ENCODE measurements around the gene LRPAP1.
"Not testable (repeated sequence)": the region's sequence is repeated elsewhere in the genome, so short reads cannot be mapped to it uniquely, and the experiment has no call there.

The LRPAP1 gene

GRCh38 chr4:3566701-3567100 lies 34.5 kb upstream of the LRPAP1 start:
- 51% methylated on average over 6 of the region's 14 CpGs for WGBS

DNA sequence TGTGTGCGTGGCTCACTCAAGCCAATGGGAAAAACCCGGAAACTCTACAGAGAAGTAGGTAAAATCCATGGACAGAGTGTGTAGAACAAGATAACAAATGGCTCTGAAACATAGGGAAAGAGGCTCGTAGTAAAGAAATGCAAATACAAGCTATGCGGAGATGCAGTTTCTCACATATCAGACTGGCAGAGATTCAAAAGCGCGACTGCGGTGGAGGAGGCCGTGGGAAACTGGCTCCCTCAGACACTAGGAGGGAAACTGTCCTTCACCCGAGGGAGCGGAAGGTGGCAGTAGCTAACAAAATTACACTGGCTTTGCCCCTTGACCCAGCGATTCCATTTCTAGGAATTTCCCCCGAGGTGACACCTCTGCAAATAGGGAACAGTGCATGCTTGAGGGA lies 34.1 kb upstream of the LRPAP1 start:
- DNase-seq; H2BK12ac ChIP-seq (ENCODE audit: low read length in 2 of 2); H3K18ac ChIP-seq (ENCODE audit: low read depth in 1 of 2, low read length in 2 of 2): not testable (repeated sequence)

More at GRCh38 chr4:3566701-3567100, 34.5 kb upstream of the LRPAP1 start:
- H3K14ac ChIP-seq (ENCODE audit: low read length in 2 of 2); H3K27me3 ChIP-seq (ENCODE audit: control insufficient read depth in 1 of 2, insufficient read depth in 1 of 2, low read length in 2 of 2); H3K4me2 ChIP-seq (ENCODE audit: low read length, poor library complexity, severe bottlenecking); H4K91ac ChIP-seq (ENCODE audit: low read length); H3K18ac ChIP-seq (ENCODE audit: low read depth in 1 of 2, low read length in 2 of 2); H2BK15ac ChIP-seq (ENCODE audit: low read depth, poor library complexity, severe bottlenecking); DNase-seq; H2BK5ac ChIP-seq (ENCODE audit: low read depth, low read length, poor library complexity, severe bottlenecking); H2AFZ ChIP-seq (ENCODE audit: low read depth, low read length); H3K9me3 ChIP-seq (ENCODE audit: control insufficient read depth, low read length); H3K79me1 ChIP-seq (replicated peaks; ENCODE audit: low read length, poor library complexity, severe bottlenecking); H2BK120ac ChIP-seq (ENCODE audit: low read depth, low read length); H3K27ac ChIP-seq (ENCODE audit: low read length, poor library complexity, severe bottlenecking); H3K4ac ChIP-seq (ENCODE audit: low read depth in 1 of 2, low read length in 2 of 2); H3K4me1 ChIP-seq (ENCODE audit: control insufficient read depth, insufficient read depth, low read depth, low read length); H2BK12ac ChIP-seq (ENCODE audit: low read length in 2 of 2); H3K36me3 ChIP-seq (ENCODE audit: control insufficient read depth in 1 of 2, insufficient read depth in 2 of 2, low read depth in 1 of 2, low read length in 2 of 2); H4K8ac ChIP-seq (ENCODE audit: low read length); H3K23ac ChIP-seq (ENCODE audit: low read length in 2 of 2); H3K4me3 ChIP-seq (ENCODE audit: insufficient read depth in 1 of 2, low read depth in 1 of 2, low read length in 2 of 2); H3K9ac ChIP-seq (ENCODE audit: low read length); H2AK5ac ChIP-seq (ENCODE audit: low read length, severe bottlenecking): not testable (repeated sequence)

DNA sequence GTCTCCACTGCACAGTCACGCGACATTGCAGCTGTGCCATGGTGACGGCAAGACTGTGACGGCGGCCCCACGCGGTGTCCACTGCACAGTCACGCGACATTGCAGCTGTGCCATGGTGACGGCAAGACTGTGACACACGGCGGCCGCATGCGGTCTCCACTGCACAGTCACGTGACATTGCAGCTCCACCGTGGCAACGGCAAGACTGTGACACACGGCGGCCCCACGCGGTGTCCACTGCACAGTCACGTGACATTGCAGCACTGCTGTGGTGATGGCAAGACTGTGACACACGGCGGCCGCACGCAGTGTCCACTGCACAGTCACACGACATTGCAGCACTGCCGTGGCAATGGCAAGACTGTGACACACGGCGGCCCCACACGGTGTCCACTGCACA lies 32.7 kb upstream of the LRPAP1 start:
- 98% methylated on average over 31 of the region's 31 CpGs for WGBS
- not testable (repeated sequence) for H3K4me2 ChIP-seq (ENCODE audit: low read length, poor library complexity, severe bottlenecking); H3K27me3 ChIP-seq (ENCODE audit: control insufficient read depth in 1 of 2, insufficient read depth in 1 of 2, low read length in 2 of 2); H3K4me3 ChIP-seq (ENCODE audit: insufficient read depth in 1 of 2, low read depth in 1 of 2, low read length in 2 of 2); H3K4me1 ChIP-seq (ENCODE audit: control insufficient read depth, insufficient read depth, low read depth, low read length); H4K8ac ChIP-seq (ENCODE audit: low read length); H4K91ac ChIP-seq (ENCODE audit: low read length); H2BK15ac ChIP-seq (ENCODE audit: low read depth, poor library complexity, severe bottlenecking); H3K14ac ChIP-seq (ENCODE audit: low read length in 2 of 2); H3K36me3 ChIP-seq (ENCODE audit: control insufficient read depth in 1 of 2, insufficient read depth in 2 of 2, low read depth in 1 of 2, low read length in 2 of 2); H3K9me3 ChIP-seq (ENCODE audit: control insufficient read depth, low read length); DNase-seq; H2BK120ac ChIP-seq (ENCODE audit: low read depth, low read length); H2AFZ ChIP-seq (ENCODE audit: low read depth, low read length); H3K18ac ChIP-seq (ENCODE audit: low read depth in 1 of 2, low read length in 2 of 2); H3K23ac ChIP-seq (ENCODE audit: low read length in 2 of 2); H3K79me1 ChIP-seq (replicated peaks; ENCODE audit: low read length, poor library complexity, severe bottlenecking); H2BK5ac ChIP-seq (ENCODE audit: low read depth, low read length, poor library complexity, severe bottlenecking); H3K27ac ChIP-seq (ENCODE audit: low read length, poor library complexity, severe bottlenecking); H3K9ac ChIP-seq (ENCODE audit: low read length); H2AK5ac ChIP-seq (ENCODE audit: low read length, severe bottlenecking); H3K4ac ChIP-seq (ENCODE audit: low read depth in 1 of 2, low read length in 2 of 2); H2BK12ac ChIP-seq (ENCODE audit: low read length in 2 of 2)

More for the DNA sequence above, 34.1 kb upstream of the LRPAP1 start:
- not testable (repeated sequence) for H3K36me3 ChIP-seq (ENCODE audit: control insufficient read depth in 1 of 2, insufficient read depth in 2 of 2, low read depth in 1 of 2, low read length in 2 of 2); H3K4me3 ChIP-seq (ENCODE audit: insufficient read depth in 1 of 2, low read depth in 1 of 2, low read length in 2 of 2); H3K79me1 ChIP-seq (replicated peaks; ENCODE audit: low read length, poor library complexity, severe bottlenecking); H3K9me3 ChIP-seq (ENCODE audit: control insufficient read depth, low read length); H3K4me1 ChIP-seq (ENCODE audit: control insufficient read depth, insufficient read depth, low read depth, low read length); H2BK5ac ChIP-seq (ENCODE audit: low read depth, low read length, poor library complexity, severe bottlenecking); H4K91ac ChIP-seq (ENCODE audit: low read length); H3K23ac ChIP-seq (ENCODE audit: low read length in 2 of 2); H2AFZ ChIP-seq (ENCODE audit: low read depth, low read length); H2AK5ac ChIP-seq (ENCODE audit: low read length, severe bottlenecking); H3K4me2 ChIP-seq (ENCODE audit: low read length, poor library complexity, severe bottlenecking); H3K9ac ChIP-seq (ENCODE audit: low read length); H3K27ac ChIP-seq (ENCODE audit: low read length, poor library complexity, severe bottlenecking); H2BK15ac ChIP-seq (ENCODE audit: low read depth, poor library complexity, severe bottlenecking); H3K27me3 ChIP-seq (ENCODE audit: control insufficient read depth in 1 of 2, insufficient read depth in 1 of 2, low read length in 2 of 2); H3K4ac ChIP-seq (ENCODE audit: low read depth in 1 of 2, low read length in 2 of 2); H2BK120ac ChIP-seq (ENCODE audit: low read depth, low read length); H4K8ac ChIP-seq (ENCODE audit: low read length); H3K14ac ChIP-seq (ENCODE audit: low read length in 2 of 2)
- 78% methylated on average over 3 of the region's 12 CpGs for WGBS

- Histone ChIP-seq H2BK5ac (ENCODE audit: low read depth, low read length, poor library complexity, severe bottlenecking) (no peak overlapping the region), H3K4ac (ENCODE audit: low read depth in 1 of 2, low read length in 2 of 2) (no peak overlapping the region), H3K4me1 (ENCODE audit: control insufficient read depth, insufficient read depth, low read depth, low read length) (no peaks in the 10 kb centered on the region), H3K27me3 (ENCODE audit: control insufficient read depth in 1 of 2, insufficient read depth in 1 of 2, low read length in 2 of 2) (no peaks in the 10 kb centered on the region), H3K27ac (ENCODE audit: low read length, poor library complexity, severe bottlenecking) (no peak overlapping the region), H3K18ac (ENCODE audit: low read depth in 1 of 2, low read length in 2 of 2) (no peak overlapping the region), H2BK12ac (ENCODE audit: low read length in 2 of 2) (no peak overlapping the region), H4K91ac (ENCODE audit: low read length) (no peak overlapping the region), H3K79me1 (replicated peaks; ENCODE audit: low read length, poor library complexity, severe bottlenecking) (no peaks in the 10 kb centered on the region), H4K8ac (ENCODE audit: low read length) (no peak overlapping the region), H3K9ac (ENCODE audit: low read length) (no peak overlapping the region), H3K23ac (ENCODE audit: low read length in 2 of 2) (no peak overlapping the region), H3K36me3 (ENCODE audit: control insufficient read depth in 1 of 2, insufficient read depth in 2 of 2, low read depth in 1 of 2, low read length in 2 of 2) (no peaks in the 10 kb centered on the region), H3K4me3 (ENCODE audit: insufficient read depth in 1 of 2, low read depth in 1 of 2, low read length in 2 of 2) (no peak overlapping the region), H2BK15ac (ENCODE audit: low read depth, poor library complexity, severe bottlenecking) (no peak overlapping the region), H2BK120ac (ENCODE audit: low read depth, low read length) (no peak overlapping the region), H3K4me2 (ENCODE audit: low read length, poor library complexity, severe bottlenecking) (no peak overlapping the region), H3K9me3 (ENCODE audit: control insufficient read depth, low read length) (no peaks in the 10 kb centered on the region), H3K14ac (ENCODE audit: low read length in 2 of 2) (no peak overlapping the region), H2AK5ac (ENCODE audit: low read length, severe bottlenecking) (no peak overlapping the region), H2AFZ (ENCODE audit: low read depth, low read length) (no peak overlapping the region)
- DNase-seq, result no peak
- WGBS, result 91% methylated on average over 24 of the region's 24 CpGs
Observed at GRCh38 chr4:3563403-3563802, 31.2 kb upstream of the LRPAP1 start.

Measured in mesenchymal stem cell (in vitro differentiated cells and primary cell).